HepG2 (cell line): ENCODE data around the gene PTPRO.

Source experiments
- HDAC2 ChIP-seq: sonication (generic); formaldehyde crosslinking; IDR thresholded peaks from 2 replicates; pipeline ENCODE4 v1.4.0; 2020; ENCODE audit warnings: missing genetic modification reagents
- HMGA1 ChIP-seq: sonication (generic); formaldehyde crosslinking; conservative IDR thresholded peaks from 2 replicates; pipeline ENCODE4 v1.4.0; 2020; ENCODE audit warnings: missing genetic modification reagents
- REST ChIP-seq, 2 experiments: IDR thresholded peaks; 2 replicates each; pipeline ENCODE4 v1.6.1; 2011 to 2012; ENCODE audit warnings: low read length in 2 of 2, borderline replicate concordance in 1 of 2, low read depth in 1 of 2, mild to moderate bottlenecking in 1 of 2, moderate library complexity in 1 of 2
- SIN3A ChIP-seq: IDR thresholded peaks from 2 replicates; pipeline ENCODE4 v1.6.1; 2011; ENCODE audit warnings: low read depth, mild to moderate bottlenecking, control low read depth, low read length, borderline replicate concordance
- SMARCC2 ChIP-seq: fragments of 450-650 bp; IDR thresholded peaks from 2 replicates; pipeline ENCODE4 v1.6.1; 2017; ENCODE audit warnings: antibody characterized with exemption, mild to moderate bottlenecking
- ZHX1 ChIP-seq: sonication (generic); formaldehyde crosslinking; IDR thresholded peaks from 2 replicates; pipeline ENCODE4 v1.8.1; 2022; ENCODE audit warnings: low read depth, mild to moderate bottlenecking, missing genetic modification reagents
- ZMYM2 ChIP-seq: sonication (generic); formaldehyde crosslinking; IDR thresholded peaks from 2 replicates; pipeline ENCODE4 v1.8.0; 2022; ENCODE audit warnings: mild to moderate bottlenecking, missing genetic modification reagents

- no peak for TF ChIP-seq HDAC2
- TF ChIP-seq HMGA1 (CRISPR knock-in tag) = no peak
- TF ChIP-seq SIN3A = no peak
- no peak for TF ChIP-seq REST (IDR thresholded peaks at IDR 0.05; ENCODE audit: borderline replicate concordance in 1 of 2, low read depth in 1 of 2, low read length in 2 of 2)
- TF ChIP-seq SMARCC2 = no peak
- TF ChIP-seq ZHX1 (CRISPR knock-in tag) = no peak
- TF ChIP-seq ZMYM2 (CRISPR knock-in tag) = no peak
These were observed 212.6 kb downstream of the PTPRO start for GRCh38 chr12:15534874-15535273.
